Endothelial cell of umbilical vein (primary cell): ENCODE data around the gene ADGRG4. TPM values are rescaled to one million over a fixed set of nuclear protein-coding genes. Genes with fewer than 3 reads are reported as not detected.

Experiments
- BruUV-seq: library from RNA; stranded (reverse); fragments of 400-500 nt; replicated peaks from 2 replicates; lab custom pipeline; 2021; lab: Mats Ljungman, UMichigan
- CTCF ChIA-PET: fragments of 300-600, 350-600 bp; sonication (Branson Sonifier 250); formaldehyde crosslinking; loops from one replicate; lab custom pipeline; 2021; ENCODE audit warnings: antibody characterized with exemption, inconsistent platforms; lab: Charles Lee
- POLR2A ChIA-PET: fragments of 300-600, 350-600 bp; sonication (Branson Sonifier 250); formaldehyde crosslinking; loops from one replicate; lab custom pipeline; 2021; ENCODE audit warnings: antibody characterized with exemption, inconsistent platforms; lab: Charles Lee
- DNase-seq: peaks from one replicate; pipeline ENCODE4 v3.0.0-alpha.2; 2011; ENCODE audit warnings: low read depth, low spot score
- FAIRE-seq: peaks from 2 replicates; lab custom pipeline; 2011; peaks lifted over from hg19 to GRCh38; lab: Jason Lieb, UNC
- H2AFZ ChIP-seq: 2 replicates; pipeline ENCODE4 v1.6.0; 2012; ENCODE audit warnings: low read depth, low read length, control low read depth, inconsistent platforms
- H3K27ac ChIP-seq: 2 replicates; pipeline ENCODE4 v1.5.1; 2011; ENCODE audit warnings: low read depth, mild to moderate bottlenecking, control low read depth, low read length, moderate library complexity; ENCODE audit not compliant: insufficient read depth
- H3K27me3 ChIP-seq, 2 experiments: 2 replicates each; pipeline versions ENCODE4 v1.6.0 to v1.6.1; 2011; ENCODE audit warnings: low read length in 2 of 2, mixed read lengths in 1 of 2; ENCODE audit not compliant: control insufficient read depth in 2 of 2, insufficient read depth in 2 of 2
- H3K36me3 ChIP-seq, 2 experiments: 2 replicates in 1 of 2; 3 replicates in 1 of 2; pipeline ENCODE4 v1.5.1; 2011; ENCODE audit warnings: low read length in 2 of 2, mild to moderate bottlenecking in 1 of 2, moderate library complexity in 1 of 2; ENCODE audit not compliant: control insufficient read depth in 2 of 2, insufficient read depth in 2 of 2; ENCODE audit errors: extremely low read depth in 1 of 2
- H3K4me1 ChIP-seq: 3 replicates; pipeline ENCODE4 v1.5.1; 2011; ENCODE audit warnings: mild to moderate bottlenecking, low read length; ENCODE audit not compliant: control insufficient read depth, insufficient read depth; ENCODE audit errors: extremely low read depth
- H3K4me2 ChIP-seq: 2 replicates; pipeline ENCODE4 v1.6.1; 2011; ENCODE audit warnings: low read length, control low read depth, mixed read lengths; ENCODE audit not compliant: insufficient read depth
- H3K4me3 ChIP-seq, 3 experiments: fragments of 200-600 bp in 1 of 3; sonication (generic), shearing (Covaris generic) in 1 of 3; replicated peaks in 1 of 3; 2 replicates each; pipeline ENCODE4 v1.5.1; 2011 to 2016; ENCODE audit warnings: control low read depth in 3 of 3, low read length in 3 of 3, mild to moderate bottlenecking in 2 of 3, inconsistent platforms in 1 of 3, low read depth in 1 of 3, moderate library complexity in 1 of 3; ENCODE audit not compliant: insufficient read depth in 1 of 3
- H3K79me2 ChIP-seq: 2 replicates; pipeline ENCODE4 v1.6.0; 2012; ENCODE audit warnings: low read length, inconsistent platforms; ENCODE audit not compliant: control insufficient read depth, insufficient read depth
- H3K9ac ChIP-seq: replicated peaks from 2 replicates; pipeline ENCODE3; 2011; ENCODE audit warnings: low read length, control low read depth; ENCODE audit not compliant: insufficient read depth; ENCODE audit errors: extremely low read depth
- H3K9me1 ChIP-seq: replicated peaks from 3 replicates; pipeline ENCODE4 v1.6.0; 2011; ENCODE audit warnings: mild to moderate bottlenecking, low read length; ENCODE audit not compliant: control insufficient read depth, insufficient read depth; ENCODE audit errors: extremely low read depth
- H3K9me3 ChIP-seq: replicated peaks from 2 replicates; pipeline ENCODE4 v1.5.1; 2012; ENCODE audit warnings: low read length, inconsistent platforms; ENCODE audit not compliant: control insufficient read depth, insufficient read depth
- H4K20me1 ChIP-seq: replicated peaks from 2 replicates; pipeline ENCODE3; 2011; ENCODE audit warnings: mild to moderate bottlenecking, low read length; ENCODE audit not compliant: control insufficient read depth, insufficient read depth; ENCODE audit errors: extremely low read depth
- EZH2 ChIP-seq: IDR thresholded peaks from 2 replicates; pipeline ENCODE4 v1.6.1; 2012; ENCODE audit warnings: borderline replicate concordance, low read depth, mild to moderate bottlenecking, moderate library complexity, low read length, inconsistent platforms; ENCODE audit not compliant: severe bottlenecking
- GATA2 ChIP-seq: IDR thresholded peaks from 2 replicates; pipeline ENCODE4 v1.7.0; 2011; ENCODE audit warnings: low read depth, mild to moderate bottlenecking, moderate library complexity, mixed read lengths, low read length; ENCODE audit not compliant: insufficient read length, insufficient read depth
- POLR2A ChIP-seq: IDR thresholded peaks from 2 replicates; pipeline ENCODE4 v1.6.1; 2012; ENCODE audit warnings: low read depth, mild to moderate bottlenecking, control low read depth, low read length
- dilution Hi-C: fragments of 300-500 bp; cut with MboI; formaldehyde crosslinking; loops from one replicate; pipeline ENCODE4 v1.15.0; 2019; ENCODE audit warnings: low sequenced_read_pairs; ENCODE audit not compliant: extremely low pct_ligation_motif_present
- intact Hi-C: fragments of 100-400 bp; cut with micrococcal nuclease; formaldehyde crosslinking; loops from one replicate; pipeline ENCODE4 v1.10.0; 2022
- polyA plus RNA-seq, 4 experiments: library from polyadenylated mRNA; depleted of rRNA in 3 of 4; stranded (reverse) in 3 of 4; unstranded in 1 of 4; fragments of >200 nt; gene quantifications; 2 replicates each; pipeline versions ENCODE4 v1.2.1 to v1.2.3, GENCODE V29; 2011 to 2012; ENCODE audit warnings: missing spikeins in 1 of 4
- total RNA-seq: library from RNA; stranded (reverse); gene quantifications from 2 replicates; pipeline ENCODE4 v1.2.3, GENCODE V29; 2021

The ADGRG4 gene
- total and polyA plus RNA-seq, 2 donors (not counting 3 experiments of a cell fraction or from before 2014, with no cell fraction given): 0.04 to 0.08 TPM

DNA sequence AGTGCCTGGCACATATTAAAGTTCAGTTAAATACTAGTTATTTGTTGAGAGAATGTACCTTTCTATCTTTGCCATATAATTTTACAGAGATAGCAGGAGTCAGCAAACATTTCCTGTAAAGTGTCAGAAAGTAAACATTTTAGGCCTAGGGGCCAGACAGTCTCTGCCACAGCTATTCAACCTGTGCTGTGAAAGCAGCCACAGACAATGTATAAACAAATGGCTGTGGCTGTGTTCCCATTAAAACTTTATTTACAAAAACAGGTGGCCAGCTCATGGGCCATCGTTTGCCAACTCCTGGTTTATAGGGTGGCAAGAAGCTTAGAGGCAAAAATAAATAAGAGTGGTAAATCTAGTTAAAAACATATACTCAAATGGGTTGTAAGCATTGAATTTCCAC, 153.0 kb downstream of the ADGRG4 start:
- no peak overlapping the region for H2AFZ ChIP-seq
- H3K36me3 ChIP-seq: no peaks in the 10 kb centered on the region
- FAIRE-seq: no peak
- CTCF ChIA-PET: no interaction called here
- H3K9me3 ChIP-seq: no peaks in the 10 kb centered on the region
- DNase-seq: no peak
- H4K20me1 ChIP-seq: no peaks in the 10 kb centered on the region
- intact Hi-C loops: no loop called here
- H3K79me2 ChIP-seq: no peaks in the 10 kb centered on the region
- H3K4me3 ChIP-seq: no peak overlapping the region
- dilution Hi-C loops: no loop called here
- H3K4me1 ChIP-seq: no peaks in the 10 kb centered on the region
- no TSS peak for BruUV-seq
- no peak overlapping the region for H3K27ac ChIP-seq
- POLR2A ChIA-PET: no interaction called here
- H3K27me3 ChIP-seq: no peaks in the 10 kb centered on the region
- no peak overlapping the region for H3K9ac ChIP-seq
- no peak overlapping the region for H3K4me2 ChIP-seq
- TF ChIP-seq POLR2A: no peak
- H3K9me1 ChIP-seq: no peaks in the 10 kb centered on the region

DNA sequence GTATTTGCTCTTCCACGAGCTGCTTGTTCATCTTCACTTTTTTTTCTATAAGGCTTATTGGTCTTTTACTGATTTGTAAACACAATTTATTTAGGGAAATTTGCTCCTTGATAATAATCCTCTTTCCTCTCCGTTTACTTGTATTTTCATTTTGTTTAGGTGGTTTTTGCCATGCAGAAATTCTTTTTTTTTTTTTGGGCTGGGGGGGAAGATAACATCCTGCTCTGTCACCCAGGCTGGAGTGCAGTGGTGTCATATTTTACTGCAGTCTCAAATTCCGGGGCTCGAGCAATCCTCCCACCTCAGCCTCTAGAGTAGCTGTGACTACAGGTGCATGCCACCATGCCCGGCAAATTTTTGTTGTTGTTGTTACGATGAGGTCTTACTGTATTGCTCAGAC, 155.4 kb downstream of the ADGRG4 start:
- no peaks in the 10 kb centered on the region for H3K27me3 ChIP-seq
- no peaks in the 10 kb centered on the region for H3K9me1 ChIP-seq
- H3K9me3 ChIP-seq: no peaks in the 10 kb centered on the region
- BruUV-seq: no TSS peak
- intact Hi-C loops: no loop called here
- H3K4me2 ChIP-seq: no peak overlapping the region
- CTCF ChIA-PET: no interaction called here
- H2AFZ ChIP-seq: no peak overlapping the region
- H3K9ac ChIP-seq: no peak overlapping the region
- H3K4me1 ChIP-seq: no peaks in the 10 kb centered on the region
- no peak for TF ChIP-seq GATA2
- no peak for TF ChIP-seq EZH2
- H3K27ac ChIP-seq: no peak overlapping the region
- no peak for DNase-seq
- H4K20me1 ChIP-seq: no peaks in the 10 kb centered on the region
- H3K79me2 ChIP-seq: no peaks in the 10 kb centered on the region
- no peak overlapping the region for H3K4me3 ChIP-seq
- H3K36me3 ChIP-seq: no peaks in the 10 kb centered on the region
- POLR2A ChIA-PET: no interaction called here
- FAIRE-seq: no peak
- dilution Hi-C loops: no loop called here
